Panc1 (cell line): Measurements from ENCODE around the gene PPARD. TPM values are rescaled to one million over a fixed set of nuclear protein-coding genes. Genes with fewer than 3 reads are reported as not detected.

ENCODE experiments used
- ATAC-seq: fragments of 200-7000 bp; cut with Tn5 transposase; 2 replicates; pipeline ENCODE4 v1.9.1; 2020; ENCODE audit warnings: mild to moderate bottlenecking, moderate library complexity
- BruUV-seq: library from RNA; stranded (reverse); fragments of 400-500 nt; replicated peaks from 2 replicates; lab custom pipeline; 2021; lab: Mats Ljungman, UMichigan
- CTCF ChIA-PET: fragments of 300-600 bp; sonication (Branson Sonifier 250); formaldehyde crosslinking; loops from one replicate; lab custom pipeline; 2022; ENCODE audit warnings: antibody characterized with exemption; lab: Charles Lee
- POLR2A ChIA-PET: fragments of 300-600 bp; sonication (Branson Sonifier 250); formaldehyde crosslinking; loops from one replicate; lab custom pipeline; 2022; ENCODE audit warnings: antibody characterized with exemption; lab: Charles Lee
- DNase-seq: peaks from one replicate; pipeline ENCODE4 v3.0.0-alpha.2; 2010; ENCODE audit warnings: low read depth, low spot score
- H3K27ac ChIP-seq: 2 replicates; pipeline ENCODE4 v1.5.1; 2011; ENCODE audit warnings: mild to moderate bottlenecking, low read length, inconsistent platforms
- H3K27me3 ChIP-seq: fragments of 200-500 bp; sonication (Bioruptor generic); 2 replicates; pipeline ENCODE4 v1.6.0; 2014; ENCODE audit warnings: low read length, inconsistent platforms; ENCODE audit not compliant: control insufficient read depth, insufficient read depth
- H3K36me3 ChIP-seq: fragments of 200-500 bp; sonication (Bioruptor generic); 2 replicates; pipeline ENCODE4 v1.5.1; 2014; ENCODE audit warnings: inconsistent platforms, mild to moderate bottlenecking, low read length, moderate library complexity; ENCODE audit not compliant: control insufficient read depth, insufficient read depth
- H3K4me1 ChIP-seq: 2 replicates; pipeline ENCODE4 v1.5.1; 2011; ENCODE audit warnings: inconsistent platforms, mild to moderate bottlenecking, low read length, moderate library complexity; ENCODE audit not compliant: control insufficient read depth, insufficient read depth
- H3K4me3 ChIP-seq, 2 experiments: 2 replicates each; pipeline ENCODE4 v1.5.1; 2011 to 2012; ENCODE audit warnings: low read depth in 2 of 2, low read length in 2 of 2, mild to moderate bottlenecking in 2 of 2, inconsistent platforms in 1 of 2, moderate library complexity in 1 of 2
- H3K9me3 ChIP-seq: fragments of 200-500 bp; sonication (Bioruptor generic); 2 replicates; pipeline ENCODE4 v1.5.1; 2014; ENCODE audit warnings: low read depth, mild to moderate bottlenecking, inconsistent platforms, low read length, moderate library complexity; ENCODE audit not compliant: control insufficient read depth, insufficient read depth
- POLR2AphosphoS5 ChIP-seq: IDR thresholded peaks from 2 replicates; pipeline ENCODE4 v1.6.1; 2012; ENCODE audit warnings: mild to moderate bottlenecking, low read depth, low read length, moderate library complexity
- SIN3A ChIP-seq: IDR thresholded peaks from 2 replicates; pipeline ENCODE4 v1.6.1; 2012; ENCODE audit warnings: low read depth, mild to moderate bottlenecking, low read length, moderate library complexity, borderline replicate concordance; ENCODE audit not compliant: insufficient read depth
- TCF7L2 ChIP-seq: IDR thresholded peaks from 2 replicates; pipeline ENCODE4 v1.6.1; 2011; ENCODE audit warnings: mild to moderate bottlenecking, low read depth, low read length, inconsistent platforms
- in situ Hi-C: cut with HindIII; loops from 2 replicates; pipeline ENCODE4 v1.10.0; 2016; ENCODE audit warnings: low sequenced_read_pairs, low pct_unique_long_range_greater_than_20kb
- intact Hi-C: fragments of 100-400 bp; cut with micrococcal nuclease; formaldehyde crosslinking; loops from one replicate; pipeline ENCODE4 v1.10.0; 2022; ENCODE audit not compliant: unreplicated experiment
- total RNA-seq: library from RNA; stranded (reverse); gene quantifications from one replicate; pipeline ENCODE4 v1.2.1, GENCODE V29; 2021; ENCODE audit not compliant: unreplicated experiment
- TF ChIP-seq, protein P1 (sequence below): fragments of 450-650 bp; IDR thresholded peaks from 2 replicates; pipeline ENCODE4 v1.5.1; 2017; ENCODE audit warnings: mild to moderate bottlenecking
- TF ChIP-seq, protein P2 (sequence below), 2 experiments: IDR thresholded peaks; 2 replicates each; pipeline ENCODE4 v1.6.1; 2011 to 2012; ENCODE audit warnings: low read depth in 2 of 2, control low read depth in 1 of 2, low read length in 1 of 2, mild to moderate bottlenecking in 1 of 2, moderate library complexity in 1 of 2; ENCODE audit not compliant: insufficient read depth in 1 of 2

PPARD gene
- total RNA-seq, 1 experiment from 2014 or later = 14.4 TPM

DNA sequence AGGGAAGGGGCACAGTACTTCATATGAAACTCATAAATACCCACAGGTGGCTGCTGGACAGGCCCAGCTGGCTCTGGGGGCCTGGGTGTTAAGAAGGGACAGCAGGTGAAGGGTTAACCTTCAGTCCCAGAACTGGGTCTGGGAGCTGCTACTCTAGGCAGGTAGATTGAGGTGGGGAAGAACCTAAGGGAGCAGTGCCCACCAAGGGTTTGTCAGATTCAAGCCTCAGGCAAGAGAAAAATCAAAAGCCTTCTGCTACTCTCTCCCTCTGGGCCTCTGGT lies 131.4 kb downstream of the PPARD start:
- peaks cover 36% of the 10 kb centered on the region for H3K4me1 ChIP-seq
- POLR2A ChIA-PET = interaction anchor here (0.6 kb wide), 2 partner anchors 31 to 913 kb away, joined by 3 to 5 read pairs; no protein-coding TSS in a partner anchor
- no peaks in the 10 kb centered on the region for H3K9me3 ChIP-seq
- DNase-seq (no peak), ATAC-seq (peak; percentile 14)
- H3K4me3 ChIP-seq = no peak overlapping the region
- peaks cover 26% of the 10 kb centered on the region for H3K36me3 ChIP-seq
- TF ChIP-seq TCF7L2 = no peak
- TF ChIP-seq SIN3A = no peak
- TF ChIP-seq, protein P1, sequence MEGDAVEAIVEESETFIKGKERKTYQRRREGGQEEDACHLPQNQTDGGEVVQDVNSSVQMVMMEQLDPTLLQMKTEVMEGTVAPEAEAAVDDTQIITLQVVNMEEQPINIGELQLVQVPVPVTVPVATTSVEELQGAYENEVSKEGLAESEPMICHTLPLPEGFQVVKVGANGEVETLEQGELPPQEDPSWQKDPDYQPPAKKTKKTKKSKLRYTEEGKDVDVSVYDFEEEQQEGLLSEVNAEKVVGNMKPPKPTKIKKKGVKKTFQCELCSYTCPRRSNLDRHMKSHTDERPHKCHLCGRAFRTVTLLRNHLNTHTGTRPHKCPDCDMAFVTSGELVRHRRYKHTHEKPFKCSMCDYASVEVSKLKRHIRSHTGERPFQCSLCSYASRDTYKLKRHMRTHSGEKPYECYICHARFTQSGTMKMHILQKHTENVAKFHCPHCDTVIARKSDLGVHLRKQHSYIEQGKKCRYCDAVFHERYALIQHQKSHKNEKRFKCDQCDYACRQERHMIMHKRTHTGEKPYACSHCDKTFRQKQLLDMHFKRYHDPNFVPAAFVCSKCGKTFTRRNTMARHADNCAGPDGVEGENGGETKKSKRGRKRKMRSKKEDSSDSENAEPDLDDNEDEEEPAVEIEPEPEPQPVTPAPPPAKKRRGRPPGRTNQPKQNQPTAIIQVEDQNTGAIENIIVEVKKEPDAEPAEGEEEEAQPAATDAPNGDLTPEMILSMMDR = no peak
- no peak for TF ChIP-seq POLR2AphosphoS5
- TF ChIP-seq, protein P2, sequence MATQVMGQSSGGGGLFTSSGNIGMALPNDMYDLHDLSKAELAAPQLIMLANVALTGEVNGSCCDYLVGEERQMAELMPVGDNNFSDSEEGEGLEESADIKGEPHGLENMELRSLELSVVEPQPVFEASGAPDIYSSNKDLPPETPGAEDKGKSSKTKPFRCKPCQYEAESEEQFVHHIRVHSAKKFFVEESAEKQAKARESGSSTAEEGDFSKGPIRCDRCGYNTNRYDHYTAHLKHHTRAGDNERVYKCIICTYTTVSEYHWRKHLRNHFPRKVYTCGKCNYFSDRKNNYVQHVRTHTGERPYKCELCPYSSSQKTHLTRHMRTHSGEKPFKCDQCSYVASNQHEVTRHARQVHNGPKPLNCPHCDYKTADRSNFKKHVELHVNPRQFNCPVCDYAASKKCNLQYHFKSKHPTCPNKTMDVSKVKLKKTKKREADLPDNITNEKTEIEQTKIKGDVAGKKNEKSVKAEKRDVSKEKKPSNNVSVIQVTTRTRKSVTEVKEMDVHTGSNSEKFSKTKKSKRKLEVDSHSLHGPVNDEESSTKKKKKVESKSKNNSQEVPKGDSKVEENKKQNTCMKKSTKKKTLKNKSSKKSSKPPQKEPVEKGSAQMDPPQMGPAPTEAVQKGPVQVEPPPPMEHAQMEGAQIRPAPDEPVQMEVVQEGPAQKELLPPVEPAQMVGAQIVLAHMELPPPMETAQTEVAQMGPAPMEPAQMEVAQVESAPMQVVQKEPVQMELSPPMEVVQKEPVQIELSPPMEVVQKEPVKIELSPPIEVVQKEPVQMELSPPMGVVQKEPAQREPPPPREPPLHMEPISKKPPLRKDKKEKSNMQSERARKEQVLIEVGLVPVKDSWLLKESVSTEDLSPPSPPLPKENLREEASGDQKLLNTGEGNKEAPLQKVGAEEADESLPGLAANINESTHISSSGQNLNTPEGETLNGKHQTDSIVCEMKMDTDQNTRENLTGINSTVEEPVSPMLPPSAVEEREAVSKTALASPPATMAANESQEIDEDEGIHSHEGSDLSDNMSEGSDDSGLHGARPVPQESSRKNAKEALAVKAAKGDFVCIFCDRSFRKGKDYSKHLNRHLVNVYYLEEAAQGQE (IDR thresholded peaks at IDR 0.05; ENCODE audit: insufficient read depth in 1 of 2, low read depth in 2 of 2, low read length in 1 of 2) = no peak
- no peak overlapping the region for H3K27ac ChIP-seq
- BruUV-seq = no TSS peak
- in situ Hi-C loops (no loop called here), intact Hi-C loops (no loop called here)
- H3K27me3 ChIP-seq = no peaks in the 10 kb centered on the region
- CTCF ChIA-PET = interaction anchor here (0.6 kb wide), 1 partner anchor 8 kb away, joined by 5 read pairs; no protein-coding TSS in a partner anchor

DNA sequence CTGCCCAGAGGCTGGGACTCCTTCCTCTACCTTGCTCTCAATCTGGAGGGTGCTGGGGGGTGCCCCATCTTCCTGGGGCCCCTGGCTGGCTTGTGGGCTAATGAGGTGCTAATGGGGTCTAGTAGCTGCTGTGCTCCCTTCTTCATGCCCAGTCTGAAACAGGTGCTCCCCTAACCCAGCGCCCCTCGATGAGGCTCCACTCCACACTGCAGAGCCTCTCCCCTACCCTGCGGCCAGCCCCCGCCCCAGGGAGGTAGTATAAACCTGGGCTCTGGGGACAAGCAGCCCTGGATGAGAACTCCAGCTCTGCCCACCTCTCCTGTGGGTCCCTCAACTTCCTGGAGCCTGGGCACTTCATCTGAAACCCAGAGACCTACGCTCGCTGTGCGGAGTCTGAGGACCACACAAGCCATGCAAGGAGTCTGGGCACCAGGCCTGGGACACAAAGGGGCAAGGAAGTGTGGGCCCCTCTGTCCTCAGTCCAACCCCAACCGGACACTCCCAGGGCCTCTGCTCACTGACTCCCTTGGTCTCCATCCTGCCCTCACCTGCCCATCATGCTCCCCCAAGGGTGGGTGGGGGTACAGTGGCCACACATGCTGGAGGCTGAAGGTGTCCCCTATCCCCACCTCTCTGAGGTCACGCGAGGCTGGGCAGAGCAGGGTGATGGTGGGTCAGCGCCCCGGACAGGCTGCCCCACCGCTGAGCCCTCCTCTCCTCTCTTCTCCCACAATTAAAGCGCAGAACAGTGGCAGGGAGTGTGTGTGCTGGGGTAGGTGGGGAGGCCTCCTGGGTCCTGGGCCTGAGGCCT lies 132.0 kb downstream of the PPARD start:
- BruUV-seq = no TSS peak
- in situ Hi-C loops (no loop called here), intact Hi-C loops (no loop called here)
- no peaks in the 10 kb centered on the region for H3K27me3 ChIP-seq
- H3K27ac ChIP-seq = no peak overlapping the region
- ChIA-PET POLR2A (interaction anchor here (0.6 kb wide), 2 partner anchors 31 to 914 kb away, joined by 3 to 5 read pairs; no protein-coding TSS in a partner anchor), CTCF (interaction anchor here (0.6 kb wide), 1 partner anchor 8 kb away, joined by 5 read pairs; no protein-coding TSS in a partner anchor)
- H3K4me3 ChIP-seq = no peak overlapping the region
- DNase-seq = no peak
- peak; percentile 66 for ATAC-seq
- H3K9me3 ChIP-seq = no peaks in the 10 kb centered on the region
- peaks cover 21% of the 10 kb centered on the region for H3K36me3 ChIP-seq
- TF ChIP-seq TCF7L2 = no peak
- 0 out of 2 replicates have a peak, but pooled peaks have one; percentile 31 for TF ChIP-seq SIN3A
- peak; percentile 37; the same call in 1 of the 2 replicates for TF ChIP-seq POLR2AphosphoS5
- TF ChIP-seq, protein P1 = no peak
- TF ChIP-seq, protein P2 (IDR thresholded peaks at IDR 0.05; ENCODE audit: insufficient read depth in 1 of 2, low read depth in 2 of 2, low read length in 1 of 2) = no peak
- H3K4me1 ChIP-seq = peaks cover 36% of the 10 kb centered on the region
